ENCODE measurements around the gene UTF1.

Gene UTF1

GRCh38 chr10:133247681-133248333, 17.8 kb downstream of the UTF1 start:
- no peak for DNase-seq (ENCODE audit: low spot score)

- DNase-seq (ENCODE audit: low spot score): no peak
Measured at GRCh38 chr10:133248334-133248715, 18.3 kb downstream of the UTF1 start.

- DNase-seq (ENCODE audit: low spot score): no peak
Measured at GRCh38 chr10:133249094-133249780, 19.2 kb downstream of the UTF1 start.

GRCh38 chr10:133249975-133250754, 20.1 kb downstream of the UTF1 start:
- DNase-seq (ENCODE audit: low spot score): no peak

GRCh38 chr10:133251388-133252222, 21.6 kb downstream of the UTF1 start:
- DNase-seq (ENCODE audit: low spot score): no peak

GRCh38 chr10:133252223-133252552, 22.2 kb downstream of the UTF1 start:
- DNase-seq (ENCODE audit: low spot score): no peak

- no peak for DNase-seq (ENCODE audit: low spot score)
Measured at GRCh38 chr10:133253361-133253955, 23.4 kb downstream of the UTF1 start.

GRCh38 chr10:133254421-133255120, 24.6 kb downstream of the UTF1 start:
- no peak for DNase-seq (ENCODE audit: low spot score)

- DNase-seq (ENCODE audit: low spot score): no peak
Measured at GRCh38 chr10:133255323-133255722, 25.3 kb downstream of the UTF1 start.

- DNase-seq (ENCODE audit: low spot score): peak; percentile 17
Measured at GRCh38 chr10:133257489-133258065, 27.6 kb downstream of the UTF1 start.

GRCh38 chr10:133258066-133258817, 28.2 kb downstream of the UTF1 start:
- DNase-seq (ENCODE audit: low spot score): no peak

GRCh38 chr10:133258818-133259601, 29.0 kb downstream of the UTF1 start:
- peak; percentile 75 for DNase-seq (ENCODE audit: low spot score)

- DNase-seq (ENCODE audit: low spot score): no peak
Measured at GRCh38 chr10:133259602-133259989, 29.6 kb downstream of the UTF1 start.

GRCh38 chr10:133260895-133261725, 31.1 kb downstream of the UTF1 start:
- peak; percentile 20 for DNase-seq (ENCODE audit: low spot score)

- peak; percentile 48 for DNase-seq (ENCODE audit: low spot score)
Measured at GRCh38 chr10:133261726-133262325, 31.8 kb downstream of the UTF1 start.

GRCh38 chr10:133262696-133263095, 32.7 kb downstream of the UTF1 start:
- DNase-seq (ENCODE audit: low spot score): no peak

- no peak for DNase-seq (ENCODE audit: low spot score)
Measured at GRCh38 chr10:133263674-133264073, 33.7 kb downstream of the UTF1 start.

GRCh38 chr10:133264461-133264860, 34.4 kb downstream of the UTF1 start:
- DNase-seq (ENCODE audit: low spot score): no peak

Measured in pons (tissue), 1 donor.